GM13977 (cell line): ENCODE measurements around the gene ASIC1.
"Not testable (repeated sequence)": the region's sequence is repeated elsewhere in the genome, so short reads cannot be mapped to it uniquely, and the experiment has no call there.

ENCODE experiments used
- DNase-seq: peaks from one replicate; pipeline ENCODE4 v3.0.0; 2012; ENCODE audit warnings: low spot score
- in situ Hi-C: fragments of 300-500 bp; cut with MboI; formaldehyde crosslinking; loops from one replicate; pipeline ENCODE4 v1.12.0; 2022; ENCODE audit warnings: low sequenced_read_pairs, low pct_unique_long_range_greater_than_20kb, mixed read lengths, inconsistent platforms; ENCODE audit not compliant: unreplicated experiment
- TF ChIP-seq, protein P1 (sequence below): IDR thresholded peaks from 2 replicates; pipeline ENCODE4 v1.5.1; 2012; ENCODE audit warnings: mild to moderate bottlenecking, control low read depth; ENCODE audit not compliant: insufficient read depth; ENCODE audit errors: extremely low read depth, missing control alignments

ASIC1 gene

DNA sequence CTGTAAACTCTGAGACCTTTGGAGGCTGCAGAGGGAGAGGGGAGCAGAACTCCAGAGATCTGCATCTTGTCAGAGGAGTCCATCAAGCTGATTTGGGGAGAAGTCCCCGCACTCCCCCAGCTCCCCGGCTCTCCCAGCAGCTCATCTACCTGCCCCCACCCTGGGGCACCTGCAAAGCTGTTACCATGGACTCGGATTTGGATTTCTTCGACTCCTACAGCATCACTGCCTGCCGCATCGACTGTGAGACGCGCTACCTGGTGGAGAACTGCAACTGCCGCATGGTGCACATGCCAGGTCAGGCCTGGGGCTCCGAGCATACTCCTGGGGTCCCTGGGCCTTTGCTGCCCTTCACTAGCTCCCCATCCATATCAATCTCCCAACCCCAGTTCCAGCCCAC is 20.9 kb downstream of the ASIC1 start:
- TF ChIP-seq, protein P1, sequence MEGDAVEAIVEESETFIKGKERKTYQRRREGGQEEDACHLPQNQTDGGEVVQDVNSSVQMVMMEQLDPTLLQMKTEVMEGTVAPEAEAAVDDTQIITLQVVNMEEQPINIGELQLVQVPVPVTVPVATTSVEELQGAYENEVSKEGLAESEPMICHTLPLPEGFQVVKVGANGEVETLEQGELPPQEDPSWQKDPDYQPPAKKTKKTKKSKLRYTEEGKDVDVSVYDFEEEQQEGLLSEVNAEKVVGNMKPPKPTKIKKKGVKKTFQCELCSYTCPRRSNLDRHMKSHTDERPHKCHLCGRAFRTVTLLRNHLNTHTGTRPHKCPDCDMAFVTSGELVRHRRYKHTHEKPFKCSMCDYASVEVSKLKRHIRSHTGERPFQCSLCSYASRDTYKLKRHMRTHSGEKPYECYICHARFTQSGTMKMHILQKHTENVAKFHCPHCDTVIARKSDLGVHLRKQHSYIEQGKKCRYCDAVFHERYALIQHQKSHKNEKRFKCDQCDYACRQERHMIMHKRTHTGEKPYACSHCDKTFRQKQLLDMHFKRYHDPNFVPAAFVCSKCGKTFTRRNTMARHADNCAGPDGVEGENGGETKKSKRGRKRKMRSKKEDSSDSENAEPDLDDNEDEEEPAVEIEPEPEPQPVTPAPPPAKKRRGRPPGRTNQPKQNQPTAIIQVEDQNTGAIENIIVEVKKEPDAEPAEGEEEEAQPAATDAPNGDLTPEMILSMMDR = no peak
- in situ Hi-C loops = loop anchor here (10.0 kb wide), 1 partner anchor 87 kb away; the partner anchor contains the start of gene CERS5
- no peak for DNase-seq

DNA sequence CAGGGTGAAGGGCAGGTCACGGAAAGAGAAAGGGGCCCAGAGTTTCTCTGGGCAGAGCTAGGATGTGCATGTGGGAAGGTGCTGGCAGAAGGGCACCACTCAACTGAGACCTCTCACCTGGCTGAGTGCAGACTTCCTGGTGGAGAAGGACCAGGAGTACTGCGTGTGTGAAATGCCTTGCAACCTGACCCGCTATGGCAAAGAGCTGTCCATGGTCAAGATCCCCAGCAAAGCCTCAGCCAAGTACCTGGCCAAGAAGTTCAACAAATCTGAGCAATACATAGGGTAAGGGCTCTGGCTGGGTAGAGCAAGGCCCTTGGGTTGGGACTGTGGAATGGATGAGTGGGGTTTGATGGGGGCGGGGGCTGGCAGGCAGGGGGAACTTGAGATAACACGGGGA is 22.4 kb downstream of the ASIC1 start:
- DNase-seq = no peak
- TF ChIP-seq, protein P1 = no peak
- in situ Hi-C loops = loop anchor here (10.0 kb wide), 1 partner anchor 85 kb away; the partner anchor contains the start of gene CERS5

DNA sequence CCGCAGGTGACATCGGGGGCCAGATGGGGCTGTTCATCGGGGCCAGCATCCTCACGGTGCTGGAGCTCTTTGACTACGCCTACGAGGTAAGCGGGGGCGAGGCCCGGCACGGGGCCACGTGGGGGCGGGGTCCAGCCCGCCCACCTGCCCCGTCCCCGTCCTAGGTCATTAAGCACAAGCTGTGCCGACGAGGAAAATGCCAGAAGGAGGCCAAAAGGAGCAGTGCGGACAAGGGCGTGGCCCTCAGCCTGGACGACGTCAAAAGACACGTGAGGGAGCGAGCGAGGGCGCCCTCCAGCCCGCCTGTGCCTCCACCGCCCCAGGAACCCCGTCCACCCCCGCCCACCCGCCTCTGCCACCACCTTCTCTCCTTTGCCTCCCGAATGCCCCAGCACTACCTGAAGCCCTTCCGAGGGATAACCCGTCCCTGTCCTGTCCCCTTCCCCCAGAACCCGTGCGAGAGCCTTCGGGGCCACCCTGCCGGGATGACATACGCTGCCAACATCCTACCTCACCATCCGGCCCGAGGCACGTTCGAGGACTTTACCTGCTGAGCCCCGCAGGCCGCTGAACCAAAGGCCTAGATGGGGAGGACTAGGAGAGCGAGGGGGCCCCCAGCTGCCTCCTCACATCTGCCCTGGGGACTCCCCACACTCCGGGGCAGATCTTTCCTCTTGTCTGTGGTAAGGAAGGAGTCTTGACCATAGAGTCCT is 23.9 kb downstream of the ASIC1 start:
- no peak for DNase-seq

DNA sequence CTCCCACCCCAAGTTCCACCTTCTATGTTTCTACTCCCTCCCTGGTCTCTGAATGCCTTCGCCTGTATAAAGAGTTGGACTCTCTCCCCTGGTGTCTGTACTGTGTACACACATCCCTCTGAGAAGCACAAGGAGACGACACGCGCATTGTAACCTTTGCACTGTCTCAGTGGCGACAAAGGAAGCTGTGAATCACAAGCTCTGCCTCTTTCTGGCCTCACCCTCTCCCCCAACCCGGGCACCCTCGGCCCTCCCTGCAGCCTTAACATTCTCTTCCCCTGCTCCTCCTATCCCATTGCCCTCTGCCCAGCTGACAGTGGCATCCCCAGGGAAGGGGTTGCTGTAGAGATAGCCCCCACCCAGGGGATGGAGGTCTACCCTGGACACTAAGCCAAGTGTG is 25.2 kb downstream of the ASIC1 start:
- in situ Hi-C loops = no loop called here
- TF ChIP-seq, protein P1 = no peak
- DNase-seq = no peak

More for the DNA sequence above, 23.9 kb downstream of the ASIC1 start:
- TF ChIP-seq, protein P1 = no peak
- in situ Hi-C loops = no loop called here

DNA sequence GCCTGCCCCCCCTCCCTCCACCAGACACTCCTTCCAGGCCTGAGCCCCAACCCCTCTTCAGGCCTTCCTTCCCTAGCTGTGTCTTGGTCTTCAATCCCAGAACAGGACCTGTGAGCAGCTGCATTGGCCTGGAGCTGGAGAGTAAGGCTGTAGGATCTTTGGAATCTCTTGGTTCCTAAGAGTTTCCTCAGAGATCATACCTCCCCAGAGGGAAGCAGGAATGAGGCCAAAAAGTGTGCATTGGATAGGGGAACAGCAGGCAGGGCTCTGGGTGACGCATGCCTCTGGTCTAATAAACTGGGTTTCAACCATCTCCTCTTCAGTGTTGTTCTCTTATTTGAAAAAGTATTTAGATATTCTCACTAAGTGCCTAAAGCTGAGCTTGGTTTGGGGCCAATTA is 25.9 kb downstream of the ASIC1 start:
- in situ Hi-C loops = no loop called here

DNA sequence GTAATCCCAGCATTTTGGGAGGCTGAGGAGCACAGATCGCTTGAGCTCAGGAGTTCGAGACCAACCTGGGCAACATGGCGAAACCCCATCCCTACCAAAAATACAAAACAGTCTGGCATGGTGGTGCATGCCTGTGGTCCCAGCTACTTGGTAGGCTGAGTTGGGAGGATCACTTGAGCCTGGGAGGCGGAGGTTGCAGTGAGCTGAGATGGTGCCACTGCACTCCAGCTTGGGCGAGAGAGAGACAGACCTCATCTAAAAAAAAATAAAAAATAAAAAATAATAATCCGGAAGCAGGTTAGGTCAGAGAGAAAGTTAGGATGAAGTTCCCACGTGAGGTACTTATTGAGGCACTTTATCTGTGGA is 27.0 kb downstream of the ASIC1 start:
- in situ Hi-C loops, DNase-seq: not testable (repeated sequence)

More for the DNA sequence above, 25.9 kb downstream of the ASIC1 start:
- no peak for DNase-seq
- TF ChIP-seq, protein P1 = no peak

DNA sequence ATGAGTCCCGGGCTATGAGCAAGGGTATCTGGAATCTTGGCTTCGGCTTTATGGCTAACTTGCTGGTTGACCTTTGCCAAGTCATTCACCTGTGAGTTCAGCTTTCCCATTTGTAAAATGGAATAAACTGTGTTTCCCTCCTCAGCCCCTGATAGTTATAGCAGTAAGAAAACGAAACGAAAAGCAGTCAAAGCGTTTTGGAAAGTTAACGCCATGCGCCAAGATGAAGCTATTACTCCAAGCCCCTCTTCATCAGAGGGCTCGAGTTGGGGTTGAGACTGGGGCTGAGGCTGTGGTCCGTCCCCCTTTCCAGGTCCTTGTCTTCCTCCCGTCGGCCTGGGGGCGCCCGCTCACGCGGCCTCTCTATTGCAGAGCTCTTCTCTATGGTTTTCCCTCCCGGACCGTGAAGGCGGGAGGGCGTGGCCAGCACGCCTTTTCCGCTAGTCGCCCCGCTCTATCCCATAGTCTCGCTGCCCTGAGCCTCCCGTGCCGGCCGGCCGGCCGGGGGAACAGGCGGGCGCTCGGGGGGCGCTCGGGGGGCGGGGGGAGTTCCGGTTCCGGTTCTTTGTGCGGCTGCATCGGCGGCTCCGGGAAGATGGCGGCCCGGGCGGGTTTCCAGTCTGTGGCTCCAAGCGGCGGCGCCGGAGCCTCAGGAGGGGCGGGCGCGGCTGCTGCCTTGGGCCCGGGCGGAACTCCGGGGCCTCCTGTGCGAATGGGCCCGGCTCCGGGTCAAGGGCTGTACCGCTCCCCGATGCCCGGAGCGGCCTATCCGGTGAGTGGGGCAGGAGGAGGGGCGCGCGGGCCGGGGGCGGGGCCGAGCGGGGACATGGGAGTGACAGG is 27.6 kb downstream of the ASIC1 start, which contains the start of gene SMARCD1:
TSS of gene SMARCD1 (plus strand) at position 568 of the 840 bp plus-strand sequence. CDS start at position 596, 28 bp downstream.
- in situ Hi-C loops = no loop called here
- TF ChIP-seq, protein P1 = peak; percentile 76
- DNase-seq = peak; percentile 94
